H9 (cell line): ENCODE measurements around the gene GRIN2A. TPM values are rescaled to one million over a fixed set of nuclear protein-coding genes. Genes with fewer than 3 reads are reported as not detected.

Experiments used
- DNase-seq: peaks from one replicate; pipeline ENCODE4 v3.0.0-alpha.2; 2017
- H2AFZ ChIP-seq: one replicate; pipeline ENCODE4 v1.6.1; 2013; ENCODE audit warnings: mild to moderate bottlenecking, low read length, control low read depth, moderate library complexity
- H2AK5ac ChIP-seq: 2 replicates; pipeline ENCODE4 v1.6.1; 2013; ENCODE audit warnings: low read length, control low read depth, mixed read lengths; ENCODE audit not compliant: insufficient read length
- H2BK120ac ChIP-seq: one replicate; pipeline ENCODE4 v1.6.1; 2013; ENCODE audit warnings: low read depth, mild to moderate bottlenecking, low read length, control low read depth, inconsistent platforms; ENCODE audit not compliant: poor library complexity, severe bottlenecking
- H2BK12ac ChIP-seq: 2 replicates; pipeline ENCODE4 v1.6.1; 2013; ENCODE audit warnings: low read length, control low read depth, mixed read lengths, low read depth; ENCODE audit not compliant: insufficient read length
- H2BK15ac ChIP-seq: 2 replicates; pipeline ENCODE4 v1.6.1; 2013; ENCODE audit warnings: low read depth, low read length, control low read depth
- H2BK20ac ChIP-seq: one replicate; pipeline ENCODE4 v1.6.1; 2013; ENCODE audit warnings: low read depth, mild to moderate bottlenecking, low read length, control low read depth, inconsistent platforms; ENCODE audit not compliant: poor library complexity, severe bottlenecking
- H2BK5ac ChIP-seq: 2 replicates; pipeline ENCODE4 v1.6.1; 2013; ENCODE audit warnings: low read length, control low read depth, mixed read lengths; ENCODE audit not compliant: insufficient read length
- H3K14ac ChIP-seq: 2 replicates; pipeline ENCODE4 v1.6.1; 2013; ENCODE audit warnings: low read length, control low read depth; ENCODE audit not compliant: insufficient read depth
- H3K18ac ChIP-seq: 2 replicates; pipeline ENCODE4 v1.6.1; 2013; ENCODE audit warnings: low read depth, mild to moderate bottlenecking, mixed read lengths, low read length, control low read depth; ENCODE audit not compliant: insufficient read length
- H3K23ac ChIP-seq: 2 replicates; pipeline ENCODE4 v1.6.1; 2013; ENCODE audit warnings: low read length, control low read depth, mixed read lengths, low read depth; ENCODE audit not compliant: insufficient read length
- H3K23me2 ChIP-seq: 2 replicates; pipeline ENCODE4 v1.6.1; 2013; ENCODE audit warnings: low read depth, mild to moderate bottlenecking, mixed read lengths, low read length, control low read depth; ENCODE audit not compliant: insufficient read length, poor library complexity, severe bottlenecking
- H3K27ac ChIP-seq: 2 replicates; pipeline ENCODE4 v1.5.1; 2013; ENCODE audit warnings: low read length, control low read depth, mixed read lengths, low read depth; ENCODE audit not compliant: insufficient read length
- H3K27me3 ChIP-seq: 2 replicates; pipeline ENCODE4 v1.6.1; 2013; ENCODE audit warnings: low read length, control low read depth, inconsistent platforms; ENCODE audit not compliant: insufficient read depth
- H3K4ac ChIP-seq: 2 replicates; pipeline ENCODE4 v1.6.1; 2013; ENCODE audit warnings: low read depth, mild to moderate bottlenecking, control low read depth, inconsistent platforms, low read length, moderate library complexity
- H3K4me1 ChIP-seq: 2 replicates; pipeline ENCODE4 v1.6.1; 2013; ENCODE audit warnings: low read length, control low read depth, inconsistent platforms; ENCODE audit not compliant: insufficient read depth
- H3K4me2 ChIP-seq: 2 replicates; pipeline ENCODE4 v1.6.1; 2013; ENCODE audit warnings: low read length, control low read depth, mixed read lengths; ENCODE audit not compliant: insufficient read length, insufficient read depth
- H3K56ac ChIP-seq: 2 replicates; pipeline ENCODE4 v1.6.1; 2013; ENCODE audit warnings: low read depth, mild to moderate bottlenecking, mixed read lengths, low read length, control low read depth; ENCODE audit not compliant: insufficient read length
- H3K79me1 ChIP-seq: 2 replicates; pipeline ENCODE4 v1.6.1; 2013; ENCODE audit warnings: low read depth, mild to moderate bottlenecking, moderate library complexity, low read length, control low read depth, inconsistent platforms; ENCODE audit not compliant: insufficient read depth, poor library complexity, severe bottlenecking
- H3K79me2 ChIP-seq: 2 replicates; pipeline ENCODE4 v1.6.1; 2013; ENCODE audit warnings: low read length, control low read depth, inconsistent platforms; ENCODE audit not compliant: insufficient read depth
- H3K9ac ChIP-seq: 2 replicates; pipeline ENCODE4 v1.6.1; 2013; ENCODE audit warnings: low read length, control low read depth, mixed read lengths; ENCODE audit not compliant: insufficient read length; ENCODE audit errors: extremely low read depth
- H3K9me3 ChIP-seq: one replicate; pipeline ENCODE4 v1.6.1; 2013; ENCODE audit warnings: low read depth, low read length, inconsistent platforms; ENCODE audit not compliant: control insufficient read depth
- H3T11ph ChIP-seq: one replicate; pipeline ENCODE4 v1.6.1; 2013; ENCODE audit warnings: mild to moderate bottlenecking, low read length, control low read depth, inconsistent platforms
- H4K20me1 ChIP-seq: one replicate; pipeline ENCODE4 v1.6.1; 2013; ENCODE audit not compliant: control insufficient read depth, insufficient read length, insufficient read depth
- H4K5ac ChIP-seq: 2 replicates; pipeline ENCODE4 v1.6.1; 2013; ENCODE audit warnings: low read depth, mild to moderate bottlenecking, mixed read lengths, low read length, control low read depth; ENCODE audit not compliant: insufficient read length
- H4K8ac ChIP-seq: replicated peaks from 2 replicates; pipeline ENCODE4 v1.6.1; 2013; ENCODE audit warnings: low read length, control low read depth, mixed read lengths, low read depth; ENCODE audit not compliant: insufficient read length
- H4K91ac ChIP-seq: 2 replicates; pipeline ENCODE4 v1.6.1; 2013; ENCODE audit warnings: low read depth, mild to moderate bottlenecking, moderate library complexity, mixed read lengths, low read length, control low read depth; ENCODE audit not compliant: insufficient read length
- H3K27ac Mint-ChIP-seq, 3 experiments: 2 replicates in 2 of 3; 3 replicates in 1 of 3; pipeline ENCODE4 v1.8.0; 2020 to 2021; ENCODE audit warnings: mixed read lengths in 3 of 3, mild to moderate bottlenecking in 1 of 3, moderate library complexity in 1 of 3
- H3K27me3 Mint-ChIP-seq: 2 replicates; pipeline ENCODE4 v1.8.0; 2021; ENCODE audit warnings: low read depth, mild to moderate bottlenecking, moderate library complexity, mixed read lengths
- H3K36me3 Mint-ChIP-seq, 3 experiments: 2 replicates in 2 of 3; 3 replicates in 1 of 3; pipeline ENCODE4 v1.8.0; 2020 to 2021; ENCODE audit warnings: low read depth in 3 of 3, mixed read lengths in 3 of 3; ENCODE audit not compliant: insufficient read depth in 1 of 3
- H3K4me1 Mint-ChIP-seq, 2 experiments: 2 replicates each; pipeline ENCODE4 v1.8.0; 2020; ENCODE audit warnings: mixed read lengths in 2 of 2
- H3K4me3 Mint-ChIP-seq, 2 experiments: 2 replicates in 1 of 2; 3 replicates in 1 of 2; pipeline ENCODE4 v1.8.0; 2020 to 2021; ENCODE audit warnings: mild to moderate bottlenecking in 2 of 2, mixed read lengths in 2 of 2, moderate library complexity in 1 of 2
- H3K9me3 Mint-ChIP-seq, 2 experiments: 2 replicates in 1 of 2; 3 replicates in 1 of 2; pipeline ENCODE4 v1.8.0; 2020; ENCODE audit warnings: mild to moderate bottlenecking in 2 of 2, mixed read lengths in 2 of 2, moderate library complexity in 1 of 2
- CTCF ChIP-seq: fragments of 200-600 bp; sonication (generic); conservative IDR thresholded peaks from 3 replicates; pipeline ENCODE4 v1.8.0; 2021; ENCODE audit warnings: antibody characterized with exemption, mild to moderate bottlenecking
- total RNA-seq: library from RNA; stranded (reverse); gene quantifications from 2 replicates; pipeline ENCODE4 v1.2.1, GENCODE V29; 2021

Gene GRIN2A
- total RNA-seq, 1 experiment from 2014 or later, result 1.5 TPM

GRCh38 chr16:10103118-10103517 is 79.1 kb downstream of the GRIN2A start:
- Histone ChIP-seq H3K14ac (no peak overlapping the region), H2BK120ac (no peak overlapping the region), H2AFZ (no peak overlapping the region), H2BK15ac (no peak overlapping the region), H4K20me1 (no peaks in the 10 kb centered on the region), H3K4me1 (no peaks in the 10 kb centered on the region; the same call in 1 of the 2 replicates), H3K79me1 (no peaks in the 10 kb centered on the region), H3K56ac (no peak overlapping the region), H3K27ac (no peak overlapping the region), H3K9ac (no peak overlapping the region), H3T11ph (no peak overlapping the region), H3K23me2 (no peaks in the 10 kb centered on the region), H2BK12ac (no peak overlapping the region), H2AK5ac (no peak overlapping the region), H4K8ac (no peak overlapping the region), H2BK5ac (no peak overlapping the region), H3K79me2 (no peaks in the 10 kb centered on the region), H3K9me3 (no peaks in the 10 kb centered on the region), H4K5ac (no peak overlapping the region), H3K4me2 (no peak overlapping the region), H4K91ac (no peak overlapping the region), H3K23ac (no peak overlapping the region), H3K27me3 (no peaks in the 10 kb centered on the region), H3K4ac (no peak overlapping the region), H3K18ac (no peak overlapping the region), H2BK20ac (no peak overlapping the region)
- H3K27me3 Mint-ChIP-seq, result no peaks in the 10 kb centered on the region; the same call in 1 of the 2 replicates
- H3K9me3 Mint-ChIP-seq, result peaks cover 3 to 8% of the 10 kb centered on the region in 2 experiments; a peak in 3 of 5 replicates
- no peak for TF ChIP-seq CTCF
- H3K4me1 Mint-ChIP-seq, result peaks cover 0 to 2% of the 10 kb centered on the region in 2 experiments; a peak in 1 of 4 replicates
- H3K27ac Mint-ChIP-seq, result no peak overlapping the region
- H3K36me3 Mint-ChIP-seq, result peaks cover 0 to 2% (median 0%) of the 10 kb centered on the region in 3 experiments; a peak in 4 of 7 replicates
- H3K4me3 Mint-ChIP-seq, result no peak overlapping the region
- DNase-seq, result no peak
